NCI-H345 treated with DMSO at 0.1 percent for 48 hours (cell line): ENCODE results near the gene SV2B.

Source experiments
- DNase-seq: peaks from one replicate; lab custom pipeline; 2025; ENCODE audit not compliant: unreplicated experiment; lab: John Stamatoyannopoulos, UW

The SV2B gene

DNA sequence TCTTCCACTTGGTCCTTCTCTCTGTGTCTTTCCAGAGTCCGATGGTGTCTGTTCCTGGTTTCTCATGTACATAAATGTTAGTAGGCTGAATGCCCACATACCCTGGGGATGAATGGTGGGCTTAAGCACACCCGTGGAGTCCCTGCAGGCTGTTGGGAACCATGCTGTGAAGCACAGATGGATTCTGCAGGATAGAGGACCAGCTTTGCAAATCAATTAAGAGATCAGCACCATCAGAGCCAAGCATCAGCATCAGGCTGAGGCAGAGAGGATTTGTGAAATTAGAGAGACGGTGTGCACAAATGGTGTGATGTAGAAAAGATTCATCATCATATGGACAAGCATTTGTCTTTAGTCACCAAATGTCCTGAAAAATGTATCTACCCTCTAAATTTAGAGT is 127.1 kb downstream of the SV2B start:
- no peak for DNase-seq

DNA sequence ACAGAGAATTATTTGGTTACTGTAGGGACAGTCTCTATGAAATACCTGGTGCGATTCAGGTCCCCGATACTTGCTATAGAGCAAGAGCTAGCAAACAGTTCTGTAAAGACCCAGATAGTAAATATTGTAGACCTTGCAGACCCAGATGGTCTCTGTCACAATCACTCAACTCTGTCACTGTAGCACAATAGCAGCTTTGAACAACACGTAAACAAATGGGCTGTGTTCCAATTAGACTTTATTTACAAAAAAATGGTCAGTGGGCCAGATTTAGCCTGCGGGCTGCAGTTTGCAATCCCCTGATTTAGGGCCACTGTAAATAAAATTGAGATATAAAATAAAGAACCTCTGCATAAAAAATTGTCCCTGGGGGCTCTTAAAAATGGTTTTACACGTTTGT is 127.7 kb downstream of the SV2B start:
- no peak for DNase-seq

DNA sequence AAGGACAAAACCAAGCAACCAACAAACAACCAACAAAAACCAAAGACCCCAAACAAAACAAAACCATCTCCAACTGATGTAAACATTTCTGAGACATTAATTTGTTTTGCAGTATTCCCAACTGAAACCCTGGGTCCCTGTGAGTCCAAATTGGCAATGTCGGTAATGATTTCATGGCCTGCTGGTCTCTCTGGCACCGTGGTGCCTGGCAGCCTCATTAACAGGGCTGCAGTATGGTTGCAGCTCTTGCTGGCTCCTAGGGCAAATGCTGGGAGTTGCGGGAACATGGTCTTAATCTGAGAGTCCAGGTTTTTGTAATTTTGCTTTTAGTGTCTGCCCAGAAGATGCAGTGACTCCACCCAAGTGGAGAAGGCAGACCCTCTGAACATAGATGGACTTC is 128.3 kb downstream of the SV2B start:
- DNase-seq: no peak

DNA sequence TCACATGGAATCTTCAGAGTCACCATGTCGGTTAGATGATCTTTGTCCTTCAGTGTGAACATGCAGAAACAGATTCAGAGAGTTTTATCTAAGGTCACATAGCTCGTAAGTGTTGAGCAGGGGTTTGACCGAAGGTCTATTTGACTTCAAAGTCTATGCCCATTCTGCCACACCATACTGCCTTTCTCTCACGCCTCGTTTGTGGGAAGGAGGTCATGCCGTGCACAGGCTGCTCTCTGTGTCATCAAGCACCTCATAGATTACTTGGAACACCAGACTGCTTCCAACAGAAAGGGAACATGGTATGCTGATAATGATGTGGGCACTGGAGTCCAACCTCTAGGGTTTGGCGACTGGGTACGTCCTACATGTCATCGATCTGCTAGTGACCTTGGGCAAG is 128.8 kb downstream of the SV2B start:
- DNase-seq: no peak

DNA sequence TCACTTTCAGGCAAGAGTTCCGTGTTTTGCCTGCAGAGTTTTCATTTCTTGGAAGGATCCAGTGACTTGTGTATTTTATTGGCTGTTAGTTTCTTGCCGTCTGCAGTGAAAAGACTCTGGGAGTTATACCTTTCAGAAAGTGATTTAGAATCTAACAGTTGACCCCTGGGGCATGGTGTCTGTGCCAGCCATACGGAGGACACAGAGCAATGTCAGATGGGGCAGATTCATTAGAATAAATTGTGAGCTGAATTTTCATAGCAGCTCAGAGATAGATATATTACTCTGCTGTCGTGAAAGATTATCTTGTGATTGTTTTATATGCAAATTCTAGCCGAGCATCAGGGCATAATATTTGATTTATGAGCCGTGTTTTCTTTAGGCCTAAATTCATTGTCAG is 131.6 kb downstream of the SV2B start:
- DNase-seq: no peak

DNA sequence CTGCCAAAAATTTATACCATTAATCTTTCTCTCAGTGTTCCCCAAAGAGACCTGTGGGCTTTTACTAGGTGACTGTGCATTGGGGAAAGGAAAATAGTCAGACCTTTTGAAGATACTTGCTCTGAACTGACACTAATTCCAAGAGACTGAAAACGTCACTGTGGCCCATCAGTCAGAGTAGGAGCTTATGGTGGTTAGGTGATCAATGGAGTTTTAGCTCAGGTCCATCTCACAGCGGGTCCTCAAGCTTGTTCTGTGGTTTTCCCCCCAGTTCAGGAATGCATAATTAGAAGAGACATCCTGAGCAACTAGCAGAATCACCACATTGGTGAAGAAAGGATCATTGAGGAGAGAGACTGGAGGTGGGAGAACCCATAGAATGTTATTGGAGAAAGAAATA is 134.7 kb downstream of the SV2B start:
- DNase-seq: no peak

DNA sequence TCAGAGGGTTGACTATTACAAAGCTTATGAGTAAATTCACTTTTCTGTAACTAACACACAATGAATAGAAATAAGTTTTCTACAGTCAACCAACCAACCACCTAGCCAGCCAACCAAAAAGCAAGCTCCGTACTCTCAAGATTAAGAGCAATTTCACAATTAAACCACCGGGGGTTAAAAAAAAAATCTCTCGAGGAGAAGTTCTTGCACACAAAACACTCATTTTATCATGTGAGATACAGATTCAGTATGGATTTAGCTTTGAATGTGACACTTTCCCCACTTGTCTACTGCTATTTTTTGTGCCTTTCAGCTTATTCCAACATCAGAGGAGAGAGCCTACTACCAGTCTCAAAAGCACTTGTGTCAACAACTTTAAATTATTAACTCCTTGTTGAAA is 135.3 kb downstream of the SV2B start:
- DNase-seq: no peak

DNA sequence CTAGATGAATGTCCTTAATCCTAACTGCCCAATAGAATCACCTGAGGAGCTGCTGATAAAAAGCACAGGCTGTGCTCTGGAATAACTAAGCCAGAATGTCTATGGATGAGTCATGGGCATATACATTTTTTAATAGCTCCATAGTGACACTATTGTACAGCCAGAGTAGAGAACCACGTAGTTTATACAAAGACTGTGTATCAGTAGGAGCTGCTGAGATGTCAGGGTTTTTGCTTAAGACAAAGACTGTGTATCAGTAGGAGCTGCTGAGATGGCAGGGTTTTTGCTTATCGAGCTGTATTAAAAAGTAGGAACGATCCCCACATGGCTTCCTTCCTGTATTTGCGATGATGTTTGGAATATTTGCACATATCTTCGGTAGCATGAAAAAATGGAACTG is 137.4 kb downstream of the SV2B start:
- DNase-seq: no peak

DNA sequence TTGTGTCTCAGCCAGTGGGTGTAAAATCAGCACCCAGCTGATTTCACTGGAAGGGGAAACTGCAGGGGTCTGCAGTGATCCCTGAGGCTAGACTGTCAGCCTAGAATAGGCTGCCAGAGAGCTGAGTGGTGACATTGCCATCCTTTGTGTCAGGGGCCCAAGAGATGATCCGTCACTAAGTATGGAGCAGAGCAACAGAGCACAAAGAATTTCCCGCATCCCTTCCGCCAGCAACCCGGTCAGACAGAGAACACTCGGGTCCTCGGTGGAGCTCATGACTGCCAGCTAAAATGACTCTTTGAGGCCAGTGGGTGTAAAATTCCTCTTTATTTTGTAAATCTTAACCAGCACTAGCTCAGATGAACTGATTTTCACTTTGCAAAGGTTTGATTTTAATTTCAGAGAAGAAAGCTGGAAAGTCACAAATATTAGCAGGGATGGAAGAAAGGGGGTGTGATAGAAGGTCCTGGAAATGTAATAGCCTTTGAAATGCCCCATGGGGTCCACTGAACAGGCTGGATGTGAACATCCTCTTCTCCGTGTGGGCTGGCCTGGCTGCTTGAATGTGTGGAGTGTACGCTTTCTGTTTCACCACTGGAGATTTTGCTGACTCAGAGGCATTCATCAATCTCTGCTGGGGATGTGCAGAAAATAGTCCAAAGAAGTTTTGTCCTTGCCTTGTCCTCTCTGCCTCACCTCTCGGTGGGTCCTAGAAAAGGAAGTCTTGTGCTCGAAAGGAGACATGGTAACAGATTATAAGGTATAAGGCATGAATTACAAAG is 138.8 kb downstream of the SV2B start:
- DNase-seq: no peak

DNA sequence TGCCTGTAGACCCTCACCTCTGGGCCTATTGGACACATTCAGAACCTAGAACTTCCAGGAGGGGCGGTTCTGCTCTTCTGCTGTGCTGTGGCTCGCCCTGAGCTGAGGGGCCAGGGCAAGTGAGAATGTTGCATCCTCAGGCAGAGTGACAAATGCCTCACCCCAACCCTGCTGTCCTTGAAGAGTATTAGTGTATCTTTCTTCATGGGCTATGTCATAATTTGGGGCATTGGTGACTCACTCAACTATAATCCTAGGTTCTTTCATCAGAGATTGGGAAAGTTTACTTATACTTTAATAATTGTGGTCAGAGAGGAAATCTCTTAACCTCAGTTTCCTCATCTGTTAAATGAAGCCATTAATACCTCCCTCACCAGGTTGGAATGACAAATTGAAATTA is 143.8 kb downstream of the SV2B start:
- DNase-seq: no peak

DNA sequence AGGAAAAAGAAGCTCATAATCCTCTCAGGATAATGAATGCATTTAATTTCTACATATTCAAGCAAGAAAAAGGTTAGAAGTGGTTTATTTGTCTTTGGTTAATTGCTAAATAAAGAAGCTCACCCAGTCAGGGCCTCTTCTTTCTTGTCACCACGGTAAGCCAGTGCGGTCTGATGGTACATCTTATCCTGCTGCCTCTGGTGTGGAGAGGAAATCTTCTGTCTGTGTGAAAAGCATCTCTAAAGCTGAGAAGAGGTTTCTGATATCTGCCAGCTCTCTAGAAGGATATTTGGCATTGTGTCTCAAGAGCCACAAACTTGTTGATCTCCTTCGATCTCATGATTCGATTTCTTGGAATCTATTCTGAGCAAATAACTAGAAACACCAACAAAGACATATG is 144.9 kb downstream of the SV2B start:
- no peak for DNase-seq

DNA sequence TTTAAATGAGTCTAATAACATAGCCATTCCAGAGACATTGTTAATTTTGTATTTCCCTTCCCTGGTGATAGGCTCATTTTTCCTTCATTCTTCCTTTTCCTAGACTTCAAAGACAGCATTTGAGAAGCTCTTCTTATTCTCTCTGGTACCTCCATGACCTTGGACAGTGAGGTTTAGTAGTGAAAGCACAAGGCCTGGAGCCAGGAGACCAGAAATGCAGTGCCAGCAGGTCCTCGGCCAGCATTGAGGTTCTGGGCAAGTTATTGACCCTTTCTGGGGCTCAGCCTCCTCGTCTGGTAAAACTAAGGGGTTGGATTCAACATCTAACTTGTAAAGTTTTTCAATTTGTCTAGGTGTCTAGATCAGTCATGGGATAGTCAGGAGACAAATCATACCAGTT is 146.9 kb downstream of the SV2B start:
- no peak for DNase-seq

DNA sequence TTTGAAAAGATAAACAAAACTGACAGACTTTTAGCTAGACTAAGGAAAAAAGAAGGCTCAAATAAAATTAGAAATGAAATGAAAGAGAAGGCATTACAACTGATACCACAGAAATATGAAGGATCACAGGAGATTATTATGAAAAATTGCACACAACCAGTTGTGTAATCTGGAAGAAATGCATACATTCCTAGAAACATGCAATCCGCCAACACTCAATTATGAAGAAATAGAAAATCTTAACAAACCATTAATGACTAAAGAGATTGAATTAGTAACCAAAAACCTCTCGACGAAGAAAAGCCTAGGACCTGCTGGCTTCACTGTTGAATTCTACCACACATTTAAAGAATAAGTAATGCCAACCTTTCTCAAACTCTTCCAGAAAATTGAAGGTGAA is 149.5 kb downstream of the SV2B start:
- no peak for DNase-seq

DNA sequence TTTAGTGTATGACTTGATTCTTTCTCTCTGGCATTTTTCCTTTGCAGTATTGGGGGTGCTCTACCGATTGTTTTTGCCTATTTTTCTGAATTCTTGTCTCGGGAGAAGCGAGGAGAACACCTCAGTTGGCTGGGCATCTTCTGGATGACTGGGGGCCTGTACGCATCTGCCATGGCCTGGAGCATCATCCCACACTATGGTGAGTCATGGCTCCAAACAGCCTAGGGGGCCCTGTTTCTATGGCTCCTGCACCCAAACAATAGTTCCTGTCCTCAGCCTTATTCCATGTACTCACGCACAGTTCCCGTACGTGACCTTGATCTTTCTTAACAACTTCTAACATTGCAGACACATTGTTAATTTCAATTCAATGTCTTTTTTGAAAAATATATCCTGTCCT is 152.3 kb downstream of the SV2B start:
- DNase-seq: no peak

DNA sequence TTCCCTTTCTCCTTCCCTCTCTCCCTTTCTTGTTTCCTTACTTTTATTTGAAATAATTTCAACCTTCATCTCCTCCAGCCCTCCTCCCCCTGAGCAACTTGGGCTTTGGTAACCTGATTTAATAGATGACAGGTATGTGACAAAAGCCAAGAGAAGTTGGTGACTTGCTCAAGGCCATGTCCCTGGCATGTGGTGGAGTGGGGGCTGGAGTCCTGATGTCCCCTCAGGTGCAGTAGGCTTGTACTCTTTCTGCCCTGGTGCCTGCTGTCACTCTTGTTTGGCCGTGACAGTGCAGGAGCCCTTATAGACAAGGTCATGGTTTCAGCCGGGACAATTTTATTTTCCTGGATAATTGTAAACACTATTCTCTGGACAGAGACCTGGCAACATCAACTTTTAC is 152.7 kb downstream of the SV2B start:
- no peak for DNase-seq

DNA sequence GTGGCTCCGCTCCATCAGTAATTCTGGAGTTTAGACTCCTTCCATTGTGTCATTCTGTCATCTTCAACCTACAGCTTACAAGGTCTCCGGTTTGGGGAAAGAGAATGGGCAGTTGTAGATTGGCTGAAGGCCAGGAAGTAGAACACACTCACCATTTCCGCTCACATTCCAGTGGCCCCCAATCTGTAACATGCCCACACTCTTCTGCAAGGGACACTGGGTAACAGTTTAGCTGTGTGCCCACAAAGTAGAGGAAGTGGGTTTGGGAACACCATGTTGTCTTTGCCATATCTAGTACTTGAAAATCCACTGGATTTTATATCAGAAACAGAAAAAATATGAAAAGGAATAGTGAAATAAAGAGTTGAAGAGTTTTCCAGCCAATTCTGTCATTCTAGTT is 153.5 kb downstream of the SV2B start:
- DNase-seq: no peak

DNA sequence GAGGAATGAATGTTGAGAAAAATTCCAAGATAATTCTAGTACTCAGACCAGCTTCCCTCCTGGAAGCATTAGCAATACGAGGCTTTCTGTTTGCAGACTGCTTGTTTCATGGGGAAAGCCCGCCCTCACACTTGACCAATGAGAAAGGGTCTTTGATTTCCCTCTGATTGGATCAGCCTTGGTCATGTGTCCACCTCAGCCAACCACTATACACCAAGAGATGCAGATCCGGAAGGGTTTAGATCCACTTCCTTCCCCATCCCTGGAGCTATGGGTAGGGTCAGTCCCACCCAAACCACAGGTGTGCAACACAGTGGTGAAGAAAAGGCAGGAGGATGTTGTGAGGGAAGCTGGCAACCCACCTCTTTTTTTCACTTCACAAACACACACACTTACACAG is 154.7 kb downstream of the SV2B start:
- DNase-seq: no peak

DNA sequence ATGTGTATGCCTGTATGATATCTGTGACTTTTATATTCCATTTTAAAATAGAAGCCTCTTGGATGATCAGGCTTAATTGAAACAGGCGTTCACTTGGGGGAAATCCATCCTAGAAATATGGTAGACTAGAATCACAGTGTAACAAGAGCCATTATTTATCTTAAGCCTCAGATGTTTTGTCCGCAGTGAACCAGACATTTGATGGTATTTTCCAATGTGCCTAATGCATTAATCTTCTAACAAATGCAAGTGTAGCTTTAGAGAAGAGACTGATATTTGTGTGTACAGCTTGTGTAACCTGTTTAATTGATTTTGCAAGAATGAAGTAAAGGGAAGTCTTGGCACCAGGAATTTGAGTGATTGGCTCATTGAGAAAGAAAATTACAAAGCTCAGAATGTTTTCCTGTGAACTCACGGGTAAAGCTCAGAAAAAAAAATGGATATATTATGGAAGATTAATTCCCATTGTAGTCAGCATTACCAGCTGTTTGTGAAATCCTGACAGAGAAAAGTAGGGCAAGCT is 155.7 kb downstream of the SV2B start:
- DNase-seq: no peak

DNA sequence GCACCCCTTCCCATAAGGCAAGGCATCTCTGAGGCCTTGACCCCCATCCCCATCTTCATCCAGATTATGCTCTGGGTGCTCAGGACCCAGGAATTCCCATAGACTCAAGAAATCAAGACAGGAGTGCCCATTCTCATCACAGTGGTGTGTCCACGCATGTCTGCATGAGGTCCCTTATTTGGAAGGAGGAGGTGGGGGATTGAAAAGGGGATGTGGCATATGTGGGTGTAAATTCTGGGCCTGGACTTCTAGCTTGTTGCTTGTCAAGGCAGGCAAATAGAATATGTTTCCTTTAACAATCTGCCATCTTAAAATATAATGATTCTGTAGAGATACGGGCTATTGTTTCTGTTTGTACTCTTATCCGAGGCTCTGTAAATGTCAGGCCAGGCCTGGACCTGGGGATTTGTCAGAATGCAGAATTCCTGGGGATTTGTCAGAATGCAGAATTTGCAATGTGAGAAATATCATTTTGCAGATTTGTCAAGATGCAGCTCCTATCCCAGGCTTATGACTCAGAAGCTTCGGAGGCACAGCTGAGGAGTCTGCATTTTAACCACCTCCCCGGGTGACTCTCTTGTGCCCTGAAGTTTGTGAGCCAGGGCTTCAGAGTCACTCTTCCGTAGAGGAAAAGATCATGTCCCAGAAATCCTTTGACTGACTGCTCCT is 157.8 kb downstream of the SV2B start:
- no peak for DNase-seq

DNA sequence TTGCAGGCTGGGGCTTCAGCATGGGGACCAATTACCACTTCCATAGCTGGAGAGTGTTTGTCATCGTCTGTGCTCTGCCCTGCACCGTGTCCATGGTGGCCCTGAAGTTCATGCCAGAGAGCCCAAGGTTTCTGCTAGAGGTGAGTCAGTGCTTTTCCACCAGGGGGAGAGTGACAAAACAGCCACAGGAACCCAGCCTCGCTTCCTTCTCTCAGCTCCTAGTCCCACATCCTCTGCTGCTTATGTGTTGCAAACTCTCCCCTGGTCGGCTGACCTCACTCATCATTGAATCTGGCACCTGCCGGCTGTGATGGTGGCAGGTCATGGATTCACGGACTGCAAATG is 158.3 kb downstream of the SV2B start:
- DNase-seq: no peak

DNA sequence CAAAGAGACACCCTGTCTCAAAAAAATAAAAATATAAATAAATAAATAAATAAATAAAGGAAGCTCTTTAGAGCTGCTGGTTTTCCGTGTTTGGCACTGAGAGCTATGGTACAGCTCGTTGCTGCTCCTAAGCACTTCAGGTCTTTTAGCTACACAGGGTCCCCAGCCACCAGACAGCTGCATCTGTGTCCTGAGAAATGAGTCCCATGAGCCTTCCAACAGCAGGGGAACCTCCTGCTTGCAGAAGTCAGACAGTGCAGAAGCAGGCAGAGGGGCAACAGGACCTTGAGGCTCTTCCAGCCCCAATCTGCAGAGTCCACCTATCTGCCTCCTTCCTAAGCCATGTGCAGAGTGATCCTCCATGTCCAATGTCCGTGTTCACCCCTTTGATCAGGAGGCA is 159.0 kb downstream of the SV2B start:
- DNase-seq: no peak

DNA sequence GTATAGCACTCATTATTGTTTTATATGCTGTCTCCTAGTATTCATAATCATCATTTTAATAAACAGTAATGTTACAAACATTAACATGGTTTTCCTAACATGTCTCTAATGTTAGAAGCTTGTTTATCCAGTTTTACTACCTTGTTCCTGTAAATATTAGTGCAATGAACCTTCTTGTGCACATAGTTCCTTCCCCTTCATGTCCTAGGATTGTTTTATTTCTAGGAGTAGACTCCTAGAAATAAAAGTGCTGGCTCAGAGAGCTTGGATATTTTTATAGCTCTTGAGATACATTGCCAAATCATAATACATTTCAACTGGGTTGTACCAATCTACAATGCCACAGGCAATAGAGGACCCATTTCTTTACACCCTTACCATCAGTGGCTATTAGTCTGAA is 161.3 kb downstream of the SV2B start:
- no peak for DNase-seq
